Activated T-helper 17 cell treated with anti-CD3 and anti-CD28 coated beads, Interleukin-2, amount 50 U/mL, for 72 hours (primary cell): Measurements from ENCODE around the gene NOXO1. TPM values are rescaled to one million over a fixed set of nuclear protein-coding genes. Genes with fewer than 3 reads are reported as not detected.

Source experiments
- ATAC-seq: fragments of 150-1000 bp; cut with Tn5 transposase; replicated peaks from 2 replicates; pipeline ENCODE4 v1.10.0; 2021; ENCODE audit warnings: mild to moderate bottlenecking, moderate library complexity
- H3K27ac Mint-ChIP-seq: one replicate; pipeline ENCODE4 v1.8.0; 2022; ENCODE audit warnings: mixed read lengths
- H3K27me3 Mint-ChIP-seq: one replicate; pipeline ENCODE4 v1.8.0; 2022; ENCODE audit warnings: mixed read lengths
- H3K36me3 Mint-ChIP-seq: one replicate; pipeline ENCODE4 v1.8.0; 2022; ENCODE audit warnings: low read depth, mild to moderate bottlenecking, mixed read lengths
- H3K4me1 Mint-ChIP-seq: one replicate; pipeline ENCODE4 v1.8.0; 2022; ENCODE audit warnings: mixed read lengths
- H3K4me3 Mint-ChIP-seq: one replicate; pipeline ENCODE4 v1.8.0; 2022; ENCODE audit warnings: mild to moderate bottlenecking, mixed read lengths
- H3K9me3 Mint-ChIP-seq: one replicate; pipeline ENCODE4 v1.8.0; 2022; ENCODE audit warnings: mixed read lengths
- total RNA-seq, 2 donors: library from RNA; stranded (reverse); gene quantifications; one replicate each; pipeline ENCODE4 v1.2.3, GENCODE V29; 2022

NOXO1 gene
- total RNA-seq, 2 donors from 2014 or later: 1.0 TPM; not detected in 1

GRCh38 chr16:2005646-2006045, 24.4 kb upstream of the NOXO1 start:
- H3K27ac Mint-ChIP-seq: peak overlapping the region; percentile 52
- peaks cover 20% of the 10 kb centered on the region for H3K4me1 Mint-ChIP-seq
- ATAC-seq: no peak
- peaks cover 41% of the 10 kb centered on the region for H3K36me3 Mint-ChIP-seq
- H3K4me3 Mint-ChIP-seq: no peak overlapping the region
- H3K9me3 Mint-ChIP-seq: no peaks in the 10 kb centered on the region
- H3K27me3 Mint-ChIP-seq: no peaks in the 10 kb centered on the region

DNA sequence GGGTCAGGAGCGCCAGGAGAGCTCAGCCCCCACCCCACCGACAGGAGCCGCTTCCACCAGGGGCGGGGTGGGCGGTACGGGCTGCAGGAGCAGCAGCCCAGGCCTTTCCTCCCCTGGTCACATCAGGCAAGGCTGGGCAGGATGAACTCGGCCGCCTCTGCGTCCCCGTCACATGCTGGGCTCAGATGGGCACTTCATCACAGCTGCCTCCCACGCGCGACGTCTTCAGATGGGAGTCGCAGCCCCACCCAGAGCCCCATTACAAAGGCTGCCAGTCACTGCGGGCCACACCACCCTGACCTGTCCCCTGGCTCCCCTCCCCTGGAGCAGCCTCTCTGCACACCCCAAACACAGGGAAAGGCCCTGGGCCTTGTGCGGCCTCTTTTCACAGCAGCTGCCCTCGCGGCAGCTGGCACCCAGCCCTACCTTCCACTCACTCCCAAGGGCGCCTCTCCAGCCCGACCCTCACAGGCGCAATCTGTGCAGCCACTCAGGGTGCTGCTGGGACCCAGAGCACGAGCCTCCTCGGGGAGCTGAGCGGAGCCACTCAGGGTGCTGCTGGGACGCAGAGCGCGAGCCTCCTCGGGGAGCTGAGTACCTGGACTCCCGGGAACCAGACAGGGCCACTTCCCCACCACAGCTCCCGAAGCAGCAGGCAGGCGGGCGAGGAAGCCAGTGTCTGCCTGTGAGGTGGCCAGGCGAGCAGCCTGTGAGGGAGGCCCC, 23.7 kb upstream of the NOXO1 start:
- Mint-ChIP-seq H3K27ac (no peak overlapping the region), H3K36me3 (peaks cover 45% of the 10 kb centered on the region), H3K4me1 (peaks cover 20% of the 10 kb centered on the region), H3K9me3 (no peaks in the 10 kb centered on the region), H3K27me3 (no peaks in the 10 kb centered on the region), H3K4me3 (no peak overlapping the region)
- ATAC-seq: no peak

GRCh38 chr16:2003827-2004641, 22.8 kb upstream of the NOXO1 start:
- Mint-ChIP-seq H3K27ac (no peak overlapping the region), H3K4me3 (no peak overlapping the region), H3K9me3 (no peaks in the 10 kb centered on the region), H3K36me3 (peaks cover 45% of the 10 kb centered on the region), H3K4me1 (peaks cover 20% of the 10 kb centered on the region), H3K27me3 (no peaks in the 10 kb centered on the region)
- ATAC-seq: peak; percentile 95

DNA sequence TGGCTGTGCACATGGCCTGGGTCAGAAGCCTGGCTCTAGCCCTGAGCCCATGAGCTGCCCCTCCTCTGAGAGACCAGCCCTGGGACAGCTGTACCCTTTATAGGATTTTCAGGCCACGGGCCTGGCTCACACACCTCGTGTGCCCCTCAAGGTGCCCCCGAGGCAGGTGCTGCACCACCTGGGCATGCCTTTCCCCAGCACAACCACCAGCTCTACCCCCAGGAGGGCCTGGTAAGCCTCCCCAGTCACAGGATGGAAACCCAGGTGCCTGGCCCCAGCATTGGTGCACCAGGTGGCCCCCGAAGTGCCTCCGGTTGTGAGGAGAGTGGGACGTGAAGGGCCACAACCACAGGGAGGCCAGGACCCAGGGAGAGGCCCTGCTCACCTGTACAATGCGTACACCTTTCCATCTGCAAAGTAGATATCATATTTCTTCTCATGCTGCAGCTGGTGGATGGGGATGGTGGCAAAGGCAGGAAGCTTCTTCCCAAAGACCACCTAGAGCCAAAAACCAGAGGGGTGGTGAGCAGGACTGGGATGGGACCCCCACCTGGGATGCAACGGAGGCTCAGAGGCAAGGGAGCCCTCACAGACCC, 22.1 kb upstream of the NOXO1 start:
- Mint-ChIP-seq H3K27ac (no peak overlapping the region), H3K4me1 (peaks cover 16% of the 10 kb centered on the region), H3K27me3 (no peaks in the 10 kb centered on the region), H3K4me3 (no peak overlapping the region), H3K9me3 (no peaks in the 10 kb centered on the region), H3K36me3 (peaks cover 46% of the 10 kb centered on the region)
- ATAC-seq: no peak

GRCh38 chr16:2002406-2003230, 21.3 kb upstream of the NOXO1 start:
- peaks cover 46% of the 10 kb centered on the region for H3K36me3 Mint-ChIP-seq
- H3K27me3 Mint-ChIP-seq: no peaks in the 10 kb centered on the region
- no peaks in the 10 kb centered on the region for H3K9me3 Mint-ChIP-seq
- peaks cover 10% of the 10 kb centered on the region for H3K4me1 Mint-ChIP-seq
- no peak for ATAC-seq
- no peak overlapping the region for H3K27ac Mint-ChIP-seq
- no peak overlapping the region for H3K4me3 Mint-ChIP-seq

- no peak overlapping the region for H3K4me3 Mint-ChIP-seq
Observed at GRCh38 chr16:2001456-2002355, 20.4 kb upstream of the NOXO1 start.

DNA sequence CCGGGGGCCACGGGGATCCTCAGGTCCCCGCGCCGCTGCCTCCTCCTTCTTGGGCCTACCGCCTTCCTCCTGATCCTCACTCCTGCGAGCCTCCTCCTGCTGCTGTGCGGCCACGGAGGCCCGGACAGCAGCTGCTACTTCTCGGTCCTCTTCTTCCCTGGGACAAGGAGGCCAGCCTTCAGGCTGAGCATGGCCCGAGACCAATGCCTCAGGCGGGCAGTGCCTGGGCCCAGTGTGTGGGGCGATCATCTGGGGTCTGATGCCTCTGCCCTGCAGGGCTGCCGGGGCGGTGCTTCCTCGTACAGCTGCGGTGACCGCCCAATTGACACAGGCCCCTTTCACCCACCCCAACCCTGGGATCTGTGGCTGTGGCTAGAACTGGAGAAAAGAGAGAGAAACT, 19.8 kb upstream of the NOXO1 start:
- ATAC-seq: no peak
- peaks cover 42% of the 10 kb centered on the region for H3K36me3 Mint-ChIP-seq
- no peaks in the 10 kb centered on the region for H3K27me3 Mint-ChIP-seq
- H3K9me3 Mint-ChIP-seq: no peaks in the 10 kb centered on the region
- peaks cover 2% of the 10 kb centered on the region for H3K4me1 Mint-ChIP-seq
- H3K27ac Mint-ChIP-seq: no peak overlapping the region
- H3K4me3 Mint-ChIP-seq: no peak overlapping the region

More at GRCh38 chr16:2001456-2002355, 20.4 kb upstream of the NOXO1 start:
- no peaks in the 10 kb centered on the region for H3K27me3 Mint-ChIP-seq
- no peak for ATAC-seq
- H3K27ac Mint-ChIP-seq: no peak overlapping the region
- H3K9me3 Mint-ChIP-seq: no peaks in the 10 kb centered on the region
- peaks cover 45% of the 10 kb centered on the region for H3K36me3 Mint-ChIP-seq
- peaks cover 6% of the 10 kb centered on the region for H3K4me1 Mint-ChIP-seq

DNA sequence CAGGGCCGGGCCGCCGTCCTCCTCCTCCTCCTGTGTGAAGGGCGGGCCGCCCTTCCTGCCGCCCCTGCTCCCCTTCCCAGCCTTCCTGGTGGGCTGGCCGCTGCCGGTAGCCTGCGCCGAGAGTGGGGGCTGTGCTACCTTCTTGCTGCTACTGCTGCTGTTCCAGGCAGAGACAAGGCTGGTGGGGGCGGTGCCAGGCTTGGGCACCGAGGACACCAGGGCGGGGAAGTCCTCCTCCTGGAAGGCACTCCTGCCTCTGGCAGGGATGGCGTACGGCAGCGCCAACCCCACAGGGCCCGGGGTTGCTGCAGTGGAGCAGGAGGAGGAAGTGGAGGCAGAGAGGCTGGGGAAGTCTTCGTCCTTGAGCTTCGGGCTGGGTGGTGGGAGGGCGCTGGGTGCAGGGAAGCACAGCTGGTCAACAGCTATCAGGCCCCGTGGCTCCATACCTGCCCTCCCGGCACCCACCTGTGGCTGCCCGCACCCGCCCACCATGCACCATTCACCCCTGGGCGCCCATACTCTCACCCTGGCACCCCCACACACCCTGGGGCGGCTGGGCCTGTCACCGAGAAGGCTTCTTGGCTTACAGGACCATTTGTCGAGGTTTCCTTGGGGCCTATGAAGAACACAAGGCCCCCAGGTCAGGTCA, 18.7 kb upstream of the NOXO1 start:
- H3K4me1 Mint-ChIP-seq: no peaks in the 10 kb centered on the region
- peaks cover 42% of the 10 kb centered on the region for H3K36me3 Mint-ChIP-seq
- ATAC-seq: no peak
- no peak overlapping the region for H3K4me3 Mint-ChIP-seq
- no peaks in the 10 kb centered on the region for H3K27me3 Mint-ChIP-seq
- H3K27ac Mint-ChIP-seq: no peak overlapping the region
- H3K9me3 Mint-ChIP-seq: no peaks in the 10 kb centered on the region

DNA sequence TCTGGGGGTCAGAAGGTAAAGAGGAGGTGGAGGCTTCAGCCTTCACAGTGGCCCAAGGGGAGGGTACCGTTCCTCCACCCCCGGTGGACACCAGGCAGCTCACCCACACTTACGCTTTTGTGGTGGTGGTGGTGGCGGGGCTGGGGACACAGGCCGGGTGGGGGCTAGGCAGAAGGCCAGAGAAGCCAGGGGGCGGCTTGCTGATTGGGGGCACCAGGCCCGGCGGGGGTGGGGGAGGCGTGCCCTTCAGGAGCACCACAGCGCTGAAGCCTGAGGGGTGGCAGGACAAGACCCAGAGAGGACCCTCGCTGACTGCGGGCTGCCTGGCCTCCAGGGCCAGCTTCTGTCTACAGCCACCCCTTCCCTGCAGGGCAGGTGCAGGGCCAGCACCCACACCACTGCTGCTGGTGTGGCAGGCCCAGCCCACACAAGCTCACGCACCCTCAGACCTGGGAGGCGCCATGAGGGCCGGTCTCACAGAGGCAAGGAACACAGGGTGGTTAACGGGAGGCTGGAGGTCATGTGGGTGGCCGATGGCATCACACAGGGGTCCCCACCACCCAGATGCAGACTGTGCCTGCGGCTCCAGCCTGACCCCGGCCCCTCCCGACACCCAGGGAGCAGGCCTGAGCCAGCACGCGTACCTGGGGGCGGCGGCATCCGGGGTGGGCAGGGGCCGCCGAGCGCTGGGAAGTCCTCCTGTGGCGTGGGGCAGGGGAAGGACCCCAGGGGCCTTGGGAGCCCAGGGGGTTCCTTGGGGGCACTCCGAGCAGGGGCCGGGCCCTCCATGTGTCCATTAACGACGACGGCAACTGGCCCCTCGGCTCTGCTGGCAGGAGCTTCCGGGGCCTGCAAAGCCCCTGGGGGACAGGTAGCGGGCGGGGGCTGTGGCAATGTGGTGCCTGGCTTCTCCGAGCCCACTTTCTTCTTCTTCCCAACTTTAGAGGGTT, 17.9 kb upstream of the NOXO1 start:
- Mint-ChIP-seq H3K27me3 (no peaks in the 10 kb centered on the region), H3K9me3 (no peaks in the 10 kb centered on the region), H3K27ac (no peak overlapping the region), H3K4me1 (no peaks in the 10 kb centered on the region), H3K36me3 (peaks cover 42% of the 10 kb centered on the region), H3K4me3 (no peak overlapping the region)
- ATAC-seq: no peak

DNA sequence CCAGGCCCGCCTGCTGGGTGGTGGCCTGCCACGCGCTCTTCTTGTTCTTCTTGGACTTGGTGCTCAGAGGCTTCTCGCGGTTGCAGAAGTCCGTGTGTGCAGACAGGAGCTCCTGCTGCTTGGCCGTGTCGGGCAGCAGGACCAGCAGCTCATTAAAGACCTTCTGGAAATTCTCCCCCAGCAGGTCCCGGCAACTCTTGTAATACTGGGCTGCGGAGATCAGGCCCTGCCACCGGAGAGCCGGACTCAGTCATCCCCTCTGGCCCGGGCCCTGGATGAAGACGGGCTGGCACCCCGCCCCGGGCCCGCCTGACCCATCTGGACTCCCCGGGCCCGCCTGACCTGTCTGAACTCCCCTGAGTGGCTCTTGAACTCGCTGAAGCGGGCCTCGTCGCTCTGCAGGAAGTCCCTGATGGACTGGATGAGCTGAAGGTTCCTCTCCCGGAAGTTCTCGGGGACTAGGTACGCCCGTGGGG, 17.1 kb upstream of the NOXO1 start:
- ATAC-seq: no peak
- H3K4me1 Mint-ChIP-seq: no peaks in the 10 kb centered on the region
- no peaks in the 10 kb centered on the region for H3K9me3 Mint-ChIP-seq
- peaks cover 42% of the 10 kb centered on the region for H3K36me3 Mint-ChIP-seq
- H3K4me3 Mint-ChIP-seq: no peak overlapping the region
- no peaks in the 10 kb centered on the region for H3K27me3 Mint-ChIP-seq
- no peak overlapping the region for H3K27ac Mint-ChIP-seq

- H3K4me3 Mint-ChIP-seq: no peak overlapping the region
Observed at GRCh38 chr16:1997494-1998359, 16.5 kb upstream of the NOXO1 start.

More at GRCh38 chr16:1997494-1998359, 16.5 kb upstream of the NOXO1 start:
- Mint-ChIP-seq H3K4me1 (no peaks in the 10 kb centered on the region), H3K27ac (no peak overlapping the region), H3K36me3 (peaks cover 42% of the 10 kb centered on the region), H3K9me3 (no peaks in the 10 kb centered on the region), H3K27me3 (no peaks in the 10 kb centered on the region)
- ATAC-seq: no peak
